HL-60 (cell line): ENCODE data around the gene RERE.

Experiments used
- CTCF ChIP-seq: IDR thresholded peaks from one replicate; pipeline ENCODE4 v1.5.1; 2011; ENCODE audit warnings: low read length, control low read depth, inconsistent platforms; ENCODE audit not compliant: insufficient read depth
- GABPA ChIP-seq: IDR thresholded peaks from 2 replicates; pipeline ENCODE4 v1.6.1; 2012; ENCODE audit warnings: low read depth
- POLR2AphosphoS5 ChIP-seq: IDR thresholded peaks from 2 replicates; pipeline ENCODE4 v1.6.1; 2012; ENCODE audit warnings: low read depth
- SPI1 ChIP-seq: IDR thresholded peaks from 2 replicates; pipeline ENCODE4 v1.6.1; 2012; ENCODE audit warnings: low read depth, mild to moderate bottlenecking, borderline replicate concordance
- TF ChIP-seq, protein P1 (sequence below): IDR thresholded peaks from 2 replicates; pipeline ENCODE4 v1.6.1; 2012; ENCODE audit warnings: low read depth; ENCODE audit not compliant: insufficient replicate concordance

- TF ChIP-seq, protein P1, sequence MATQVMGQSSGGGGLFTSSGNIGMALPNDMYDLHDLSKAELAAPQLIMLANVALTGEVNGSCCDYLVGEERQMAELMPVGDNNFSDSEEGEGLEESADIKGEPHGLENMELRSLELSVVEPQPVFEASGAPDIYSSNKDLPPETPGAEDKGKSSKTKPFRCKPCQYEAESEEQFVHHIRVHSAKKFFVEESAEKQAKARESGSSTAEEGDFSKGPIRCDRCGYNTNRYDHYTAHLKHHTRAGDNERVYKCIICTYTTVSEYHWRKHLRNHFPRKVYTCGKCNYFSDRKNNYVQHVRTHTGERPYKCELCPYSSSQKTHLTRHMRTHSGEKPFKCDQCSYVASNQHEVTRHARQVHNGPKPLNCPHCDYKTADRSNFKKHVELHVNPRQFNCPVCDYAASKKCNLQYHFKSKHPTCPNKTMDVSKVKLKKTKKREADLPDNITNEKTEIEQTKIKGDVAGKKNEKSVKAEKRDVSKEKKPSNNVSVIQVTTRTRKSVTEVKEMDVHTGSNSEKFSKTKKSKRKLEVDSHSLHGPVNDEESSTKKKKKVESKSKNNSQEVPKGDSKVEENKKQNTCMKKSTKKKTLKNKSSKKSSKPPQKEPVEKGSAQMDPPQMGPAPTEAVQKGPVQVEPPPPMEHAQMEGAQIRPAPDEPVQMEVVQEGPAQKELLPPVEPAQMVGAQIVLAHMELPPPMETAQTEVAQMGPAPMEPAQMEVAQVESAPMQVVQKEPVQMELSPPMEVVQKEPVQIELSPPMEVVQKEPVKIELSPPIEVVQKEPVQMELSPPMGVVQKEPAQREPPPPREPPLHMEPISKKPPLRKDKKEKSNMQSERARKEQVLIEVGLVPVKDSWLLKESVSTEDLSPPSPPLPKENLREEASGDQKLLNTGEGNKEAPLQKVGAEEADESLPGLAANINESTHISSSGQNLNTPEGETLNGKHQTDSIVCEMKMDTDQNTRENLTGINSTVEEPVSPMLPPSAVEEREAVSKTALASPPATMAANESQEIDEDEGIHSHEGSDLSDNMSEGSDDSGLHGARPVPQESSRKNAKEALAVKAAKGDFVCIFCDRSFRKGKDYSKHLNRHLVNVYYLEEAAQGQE = no peak
- TF ChIP-seq CTCF = no peak
- no peak for TF ChIP-seq GABPA
- no peak for TF ChIP-seq POLR2AphosphoS5
- no peak for TF ChIP-seq SPI1
These were observed 433.4 kb downstream of the RERE start for GRCh38 chr1:8384088-8384487.
